AG08395 (cell line): ENCODE measurements around the gene IQCH.

Experiments used
- DNase-seq: peaks from one replicate; pipeline ENCODE4 v3.0.0; 2012; ENCODE audit warnings: mixed read lengths, low spot score

The IQCH gene

GRCh38 chr15:67254238-67255175 is at the start of gene IQCH, which contains the start of gene AAGAB:
IQCH (plus strand) TSS chr15:67254786; CDS start chr15:67254897, 111 bp downstream.
AAGAB (minus strand) TSS chr15:67254661; CDS start chr15:67254631, 30 bp downstream.
- DNase-seq = peak; percentile 98

- DNase-seq = no peak
Observed at GRCh38 chr15:67207555-67208207, 46.9 kb upstream of the IQCH start.

- no peak for DNase-seq
Observed at GRCh38 chr15:67208396-67208795, 46.2 kb upstream of the IQCH start.

- DNase-seq = no peak
Observed at GRCh38 chr15:67210555-67211168, 43.9 kb upstream of the IQCH start.

GRCh38 chr15:67212684-67213367 is 41.8 kb upstream of the IQCH start:
- no peak for DNase-seq

GRCh38 chr15:67215102-67215501 is 39.5 kb upstream of the IQCH start:
- DNase-seq = no peak

- DNase-seq = no peak
Observed at GRCh38 chr15:67216859-67217258, 37.7 kb upstream of the IQCH start.

GRCh38 chr15:67218428-67218827 is 36.2 kb upstream of the IQCH start:
- no peak for DNase-seq

GRCh38 chr15:67219288-67219687 is 35.3 kb upstream of the IQCH start:
- DNase-seq = no peak

- DNase-seq = no peak
Observed at GRCh38 chr15:67224889-67225288, 29.7 kb upstream of the IQCH start.

GRCh38 chr15:67225336-67225735 is 29.2 kb upstream of the IQCH start:
- peak; percentile 52 for DNase-seq

- no peak for DNase-seq
Observed at GRCh38 chr15:67227431-67227830, 27.2 kb upstream of the IQCH start.

GRCh38 chr15:67227846-67228245 is 26.7 kb upstream of the IQCH start:
- no peak for DNase-seq

GRCh38 chr15:67228286-67228685 is 26.3 kb upstream of the IQCH start:
- no peak for DNase-seq

- no peak for DNase-seq
Observed at GRCh38 chr15:67230504-67230903, 24.1 kb upstream of the IQCH start.

GRCh38 chr15:67232591-67232990 is 22.0 kb upstream of the IQCH start:
- no peak for DNase-seq

GRCh38 chr15:67240235-67241131 is 14.1 kb upstream of the IQCH start:
- DNase-seq = no peak

GRCh38 chr15:67241132-67241855 is 13.3 kb upstream of the IQCH start:
- no peak for DNase-seq

GRCh38 chr15:67242708-67243111 is 11.9 kb upstream of the IQCH start:
- DNase-seq = peak; percentile 43

GRCh38 chr15:67244971-67245478 is 9.6 kb upstream of the IQCH start:
- DNase-seq = no peak
